ENCODE results near the gene MYO1D. TPM values are rescaled to one million over a fixed set of nuclear protein-coding genes. Genes with fewer than 3 reads are reported as not detected.

MYO1D gene
- total and polyA plus RNA-seq, 8 donors, result 16.7 to 43.0 (median 29.4) TPM

GRCh38 chr17:32664936-32665583 lies 211.9 kb downstream of the MYO1D start:
- no peak for TF ChIP-seq CTCF (IDR thresholded peaks at IDR 0.05)
- ATAC-seq, result no peak
- H3K36me3 ChIP-seq, result no peaks in the 10 kb centered on the region
- FAIRE-seq, result no peak
- H3K9me3 ChIP-seq, result no peaks in the 10 kb centered on the region
- H3K27ac ChIP-seq, result no peak overlapping the region
- intact Hi-C loops (cut with DNase I), result no loop called here
- H3K27me3 ChIP-seq, result no peaks in the 10 kb centered on the region
- H3K4me1 ChIP-seq, result no peaks in the 10 kb centered on the region
- no peak for DNase-seq
- 87 to 90% methylated on average over 9 of the region's 9 CpGs for WGBS, 2 donors
- H3K4me3 ChIP-seq, result no peak overlapping the region

- Histone ChIP-seq H3K36me3 (no peaks in the 10 kb centered on the region), H3K4me3 (no peak overlapping the region), H3K4me1 (no peaks in the 10 kb centered on the region), H3K27ac (no peak overlapping the region), H3K27me3 (no peaks in the 10 kb centered on the region), H3K9me3 (no peaks in the 10 kb centered on the region)
- 84 to 90% methylated on average over 5 of the region's 5 CpGs for WGBS, 2 donors
- no peak for ATAC-seq
- intact Hi-C loops (cut with DNase I), result no loop called here
- DNase-seq, result no peak
- TF ChIP-seq CTCF (IDR thresholded peaks at IDR 0.05), result no peak
- FAIRE-seq, result no peak
These were observed 216.4 kb downstream of the MYO1D start for GRCh38 chr17:32660496-32660985.

GRCh38 chr17:32659419-32659842 lies 217.5 kb downstream of the MYO1D start:
- Histone ChIP-seq H3K4me3 (no peak overlapping the region), H3K9me3 (no peaks in the 10 kb centered on the region), H3K27ac (no peak overlapping the region), H3K36me3 (no peaks in the 10 kb centered on the region), H3K27me3 (no peaks in the 10 kb centered on the region), H3K4me1 (no peaks in the 10 kb centered on the region)
- intact Hi-C loops (cut with DNase I), result loop anchor here in 1 of 3 donors (5.0 kb wide), 1 partner anchor 98 kb away; no protein-coding TSS in a partner anchor
- peak; percentile 81 to 91 (median 89) for TF ChIP-seq CTCF (IDR thresholded peaks at IDR 0.05)
- DNase-seq (peak; percentile 37 to 84 (median 70)), ATAC-seq (peak; percentile 83 to 98 (median 96)), FAIRE-seq (no peak)
- 13 to 21% methylated on average over 5 of the region's 5 CpGs for WGBS, 2 donors

- H3K27ac ChIP-seq, result no peak overlapping the region
- no peak for FAIRE-seq
- TF ChIP-seq CTCF (IDR thresholded peaks at IDR 0.05), result no peak
- no peaks in the 10 kb centered on the region for H3K4me1 ChIP-seq
- intact Hi-C loops (cut with DNase I), result loop anchor here in 1 of 3 donors (5.0 kb wide), 1 partner anchor 99 kb away; no protein-coding TSS in a partner anchor
- no peak overlapping the region for H3K4me3 ChIP-seq
- ATAC-seq, result peak; percentile 27 to 58 (median 50)
- no peaks in the 10 kb centered on the region for H3K9me3 ChIP-seq
- DNase-seq, result no peak
- WGBS, 2 donors, result 55 to 63% methylated on average over 23 of the region's 23 CpGs
- no peaks in the 10 kb centered on the region for H3K27me3 ChIP-seq
- peaks cover 0 to 4% (median 0%) of the 10 kb centered on the region in 3 donors for H3K36me3 ChIP-seq
These were observed 218.2 kb downstream of the MYO1D start for GRCh38 chr17:32658470-32659418.

Data from pancreas (tissue), 10 donors.